ENCODE measurements around the gene PLVAP.
A peak's percentile ranks its signal among the peaks of the same experiment; 100 is the strongest.
"Not testable (repeated sequence)": the region's sequence is repeated elsewhere in the genome, so short reads cannot be mapped to it uniquely, and the experiment has no call there.

PLVAP gene

DNA sequence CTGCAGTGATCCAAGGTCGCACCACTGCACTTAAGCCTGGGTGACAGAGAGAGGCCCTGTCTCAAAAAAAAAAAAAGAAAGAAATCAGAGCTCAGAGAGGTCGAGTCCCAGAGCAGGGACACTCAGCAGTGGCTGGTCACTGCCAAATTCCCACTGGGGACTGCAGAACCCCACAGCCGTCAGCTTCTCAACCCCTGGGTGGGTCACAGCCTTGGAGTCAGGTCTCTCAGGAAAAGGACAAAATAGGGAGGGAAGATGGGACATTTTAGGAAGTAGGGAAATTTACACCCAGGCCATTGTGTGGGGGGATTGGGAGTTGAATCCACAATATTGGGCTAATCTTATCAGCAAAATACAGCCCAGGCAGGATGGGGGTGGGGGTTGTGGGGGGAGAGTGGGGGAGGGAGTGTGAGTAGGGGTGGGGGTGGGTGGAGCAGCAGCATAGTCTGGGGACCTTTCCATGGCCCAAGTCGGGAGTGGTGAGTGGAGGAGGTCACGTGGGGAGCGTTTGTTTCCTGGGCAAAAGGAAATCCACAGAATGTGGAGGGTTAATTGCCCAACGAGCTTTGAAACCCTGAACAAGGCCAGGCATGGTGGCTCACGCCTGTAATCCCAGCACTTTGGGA lies 21.9 kb upstream of the PLVAP start:
- DNase-seq = no peak

DNA sequence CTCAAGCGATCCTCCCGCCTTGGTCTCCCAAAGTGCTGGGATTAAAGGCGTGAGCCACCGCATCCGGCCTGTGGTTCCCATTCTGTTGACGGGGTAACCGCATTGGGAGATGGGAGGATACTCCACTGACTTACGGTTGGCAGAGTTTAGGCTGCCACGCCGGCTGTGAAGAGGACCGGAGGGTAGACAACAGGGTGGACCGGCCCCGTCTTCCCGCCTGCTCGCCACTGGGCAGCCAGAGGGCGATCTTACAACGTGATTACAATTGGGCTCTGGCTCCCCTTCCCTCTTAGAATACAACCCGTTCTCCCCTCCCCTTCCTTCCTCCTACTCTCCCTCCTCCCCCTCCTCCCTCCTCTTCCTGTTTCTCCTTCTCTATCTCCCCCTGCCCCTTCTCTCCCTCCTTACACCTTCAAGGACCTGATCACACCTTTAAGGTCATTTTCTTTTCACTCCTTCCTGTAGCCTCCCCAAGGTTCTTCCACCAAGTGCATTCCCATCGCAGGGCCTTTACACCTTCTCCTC lies 17.8 kb upstream of the PLVAP start:
- no peak for DNase-seq

DNA sequence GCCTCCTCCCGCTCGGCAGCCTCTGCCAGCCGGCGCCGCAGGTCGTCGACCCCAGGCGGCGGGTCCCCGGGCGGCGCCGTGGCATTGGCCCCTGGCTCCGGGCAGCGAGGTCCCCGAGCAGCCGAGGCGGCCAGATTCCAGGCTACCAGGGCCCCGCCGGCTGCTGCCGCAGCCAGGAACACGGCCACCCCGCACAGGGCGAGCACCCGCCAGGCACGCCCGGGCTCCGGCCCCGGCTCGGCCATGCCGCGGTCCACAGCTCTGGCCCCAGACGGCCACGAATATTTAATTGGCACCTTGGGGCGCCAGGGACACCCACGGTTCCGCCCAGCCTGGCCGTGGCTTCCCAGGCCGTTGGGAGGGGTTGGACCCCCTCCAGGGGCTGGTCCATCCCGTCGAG lies 16.8 kb upstream of the PLVAP start, which contains the start of gene CCDC194:
Gene CCDC194, minus strand, starts transcription at position 283 of the 400 bp plus-strand sequence. Its CDS starts 38 bp downstream, at position 245.
- DNase-seq = no peak

DNA sequence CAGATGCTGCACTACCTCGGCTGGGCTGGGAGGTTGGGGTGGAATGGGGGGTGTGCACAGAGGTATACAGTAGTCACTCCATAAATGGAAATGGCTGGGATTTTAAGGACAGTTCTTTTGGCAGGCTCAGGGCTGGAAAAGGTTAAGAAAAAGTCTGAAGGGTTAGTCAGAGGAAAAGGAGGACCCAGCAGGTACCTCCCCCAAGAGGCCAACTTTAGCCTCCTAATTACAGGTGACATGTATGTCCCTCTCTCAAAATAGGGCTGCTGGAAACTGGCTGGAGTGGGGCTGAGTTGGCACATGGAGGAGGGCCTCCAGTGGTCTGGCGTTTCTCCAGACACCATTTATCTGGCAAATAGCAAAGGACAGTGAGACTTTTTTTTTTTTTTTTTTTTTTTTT lies 15.9 kb upstream of the PLVAP start:
- DNase-seq = no peak

DNA sequence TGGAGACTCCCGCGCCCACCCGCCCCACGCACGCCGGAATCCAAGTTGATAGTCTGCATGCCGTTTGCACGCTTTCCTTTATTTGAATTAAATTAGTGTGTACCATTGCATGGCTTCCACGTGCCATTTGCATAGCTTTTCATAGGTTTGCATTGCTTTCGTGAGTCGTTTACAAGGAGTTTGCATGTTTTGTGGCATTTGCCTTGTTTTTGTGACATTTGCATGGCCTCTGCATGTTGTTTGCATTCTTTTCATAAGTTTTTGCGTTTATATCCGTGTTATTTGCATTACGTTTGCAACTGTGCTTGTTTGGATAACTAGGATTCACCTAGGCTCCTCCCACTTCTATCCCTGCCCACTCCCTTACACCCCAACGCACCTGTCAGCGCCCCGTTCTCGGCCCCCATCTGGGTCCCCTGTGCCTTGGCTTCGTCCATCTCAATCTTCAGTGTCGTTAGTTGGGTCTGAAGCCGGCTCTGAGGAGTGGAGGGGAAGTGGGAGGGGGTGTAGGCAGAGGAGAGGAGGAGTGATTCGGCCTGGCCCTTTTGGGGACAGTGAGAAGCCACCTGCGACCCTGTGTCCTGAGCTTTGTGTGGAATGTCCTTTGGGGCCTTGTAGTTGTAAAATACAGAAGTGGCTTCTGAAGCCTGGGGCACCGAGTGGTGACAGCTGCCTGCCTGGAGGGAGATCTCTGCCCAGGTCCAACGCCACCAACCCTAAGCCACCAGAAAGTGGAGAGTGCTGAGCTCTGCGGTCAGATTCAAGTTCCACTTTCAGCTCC lies 14.4 kb upstream of the PLVAP start:
- DNase-seq = no peak

DNA sequence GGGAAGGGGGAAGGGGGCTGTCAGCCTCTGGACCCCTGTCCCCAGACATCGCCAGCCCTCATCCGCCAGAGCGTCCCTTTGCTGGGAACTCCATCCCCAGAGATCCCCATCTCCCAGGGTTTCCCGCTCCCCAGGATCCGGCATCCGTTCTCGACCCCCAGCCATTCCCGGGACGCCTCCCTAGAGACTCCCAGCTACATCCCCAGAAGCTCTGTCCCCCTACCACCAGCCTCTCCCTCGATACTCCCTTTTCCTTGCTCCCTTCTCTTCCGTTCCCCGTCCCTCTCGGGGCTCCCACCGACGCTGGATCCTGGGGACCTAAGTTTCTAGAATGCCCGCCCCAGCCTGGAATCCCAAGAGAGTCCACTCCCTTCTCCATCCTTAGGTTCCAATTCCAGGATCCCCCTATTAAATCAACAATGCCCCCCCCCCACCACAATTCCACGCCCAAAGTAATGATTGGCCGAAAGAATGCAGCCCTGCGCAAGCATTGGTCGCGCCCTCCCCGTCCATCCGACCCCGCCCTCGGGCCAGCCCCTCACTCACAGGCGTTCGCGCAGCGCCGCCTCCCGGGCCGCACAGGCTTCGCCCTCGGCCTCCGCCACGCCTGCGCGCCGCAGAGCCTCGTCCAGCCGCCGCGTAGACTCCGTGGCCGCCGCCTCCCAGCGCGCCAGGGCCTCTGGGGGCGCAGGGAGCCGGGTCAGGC lies 13.7 kb upstream of the PLVAP start:
- peak; percentile 87 for DNase-seq

DNA sequence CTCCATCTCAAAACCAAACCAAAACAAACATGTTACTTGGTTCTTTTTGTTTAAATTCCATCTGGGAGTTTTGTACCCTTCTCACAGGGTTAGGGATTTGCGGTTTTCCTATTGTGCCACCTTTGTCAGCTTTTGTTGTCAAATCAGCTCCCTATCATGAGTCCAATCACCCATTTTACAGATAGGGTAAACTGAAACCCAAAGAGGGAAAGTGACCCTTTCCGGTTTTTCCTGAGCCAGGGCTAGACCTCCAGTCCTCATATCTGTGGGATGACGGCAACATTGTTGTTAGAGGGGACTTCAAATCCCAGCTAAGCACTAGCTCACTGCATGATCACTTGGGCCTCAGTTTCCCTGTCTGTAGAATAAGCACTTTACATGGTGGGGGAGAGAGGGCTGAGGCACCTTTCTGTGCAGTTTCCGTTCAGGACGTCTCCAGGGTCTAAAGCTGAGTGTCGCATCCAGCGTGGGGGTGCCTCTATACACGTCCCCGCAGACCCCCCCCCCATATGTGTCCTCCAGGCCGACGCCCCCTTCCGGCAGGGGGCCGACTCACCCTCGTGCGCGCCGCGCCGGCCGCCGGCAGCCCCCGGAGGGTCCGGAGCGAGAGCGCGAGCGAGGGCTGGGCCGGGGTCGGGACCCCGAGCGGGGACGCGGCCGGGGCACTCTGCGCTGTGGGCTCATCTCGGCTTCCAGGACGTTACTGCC lies 13.0 kb upstream of the PLVAP start:
- DNase-seq = no peak

DNA sequence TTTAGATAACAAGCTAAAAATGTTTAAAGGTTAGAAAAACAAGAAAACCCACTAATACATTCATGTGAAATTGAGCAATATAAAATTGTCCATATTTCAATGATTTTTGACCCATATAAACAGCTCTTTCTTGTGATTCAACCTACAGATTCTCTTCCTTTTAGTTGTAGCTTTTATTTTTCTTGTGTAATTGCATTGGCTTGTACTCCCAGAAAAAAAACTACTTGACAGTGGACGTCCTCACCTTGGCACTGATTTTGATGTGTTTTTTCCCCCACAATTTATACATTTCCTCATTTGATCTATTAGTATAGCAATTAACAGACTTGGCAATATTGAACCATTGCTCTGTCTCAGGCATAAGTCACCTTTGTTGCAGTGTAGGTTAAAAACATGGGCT lies 12.1 kb upstream of the PLVAP start:
- no peak for DNase-seq

DNA sequence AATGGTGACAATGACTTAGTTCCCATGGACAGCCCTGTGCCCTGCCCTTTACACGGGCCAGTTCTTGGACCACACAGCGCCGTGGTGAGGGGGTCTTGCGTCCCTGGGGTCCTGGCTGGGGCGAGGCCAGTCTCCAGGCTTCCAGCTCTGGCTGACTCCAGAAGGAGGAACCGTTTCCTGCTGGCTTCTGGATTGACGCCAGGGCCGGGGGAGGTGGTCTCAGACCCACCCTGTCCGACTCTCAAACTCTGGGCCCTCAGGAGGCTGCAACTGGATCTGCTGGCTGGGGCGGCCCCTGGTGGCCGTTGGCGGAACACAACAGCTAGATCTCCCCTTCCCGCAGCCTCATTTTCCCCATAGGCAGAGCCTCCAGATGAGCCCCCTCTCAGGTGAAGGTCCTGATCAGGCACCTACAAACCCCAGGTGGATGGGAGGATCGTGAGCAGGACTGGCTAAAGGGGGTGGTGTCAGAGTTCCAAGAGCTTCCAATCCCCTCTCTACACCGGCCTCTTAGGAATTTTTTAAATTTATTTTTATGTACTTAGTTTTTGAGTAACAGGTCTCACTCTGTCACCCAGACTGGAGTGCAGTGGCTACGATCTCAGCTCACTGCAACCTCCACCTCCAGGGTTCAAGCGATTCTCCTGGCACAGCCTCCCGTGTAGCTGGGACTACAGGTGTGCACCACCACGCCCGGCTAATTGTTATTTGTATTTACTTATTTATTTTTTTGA lies 8.9 kb upstream of the PLVAP start:
- DNase-seq = no peak

DNA sequence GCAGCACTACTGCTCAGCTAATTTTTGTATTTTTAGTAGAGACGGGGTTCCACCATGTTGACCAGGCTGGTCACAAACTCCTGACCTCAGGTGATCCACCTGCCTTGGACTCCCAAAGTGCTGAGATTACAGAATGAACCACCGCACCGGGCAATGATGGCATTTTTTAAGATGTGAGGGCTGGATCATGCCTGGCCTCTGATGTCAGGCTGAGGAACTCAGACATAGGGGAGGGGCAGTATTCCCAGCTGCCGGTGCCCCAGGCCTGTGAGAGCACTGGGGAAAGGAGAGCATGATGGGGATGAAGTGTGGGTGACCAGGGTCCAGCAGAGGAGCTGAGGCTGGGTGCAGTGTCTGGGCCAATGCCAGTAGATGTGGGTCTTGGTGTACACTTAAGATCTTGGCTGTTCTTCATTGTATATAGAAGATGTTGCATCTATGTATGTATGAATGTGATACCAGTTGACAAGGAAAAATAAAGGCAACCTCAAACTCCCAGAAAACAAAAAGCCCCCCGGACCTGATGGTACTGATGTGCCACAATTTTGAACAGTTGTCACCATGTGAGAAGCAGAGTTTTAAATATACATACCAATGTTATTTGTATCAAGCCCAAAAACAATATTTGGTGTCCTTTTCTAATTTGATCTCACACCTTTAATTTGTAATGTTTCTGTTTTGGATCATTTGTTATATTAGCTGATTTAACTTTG lies 3.4 kb upstream of the PLVAP start:
- no peak for DNase-seq

DNA sequence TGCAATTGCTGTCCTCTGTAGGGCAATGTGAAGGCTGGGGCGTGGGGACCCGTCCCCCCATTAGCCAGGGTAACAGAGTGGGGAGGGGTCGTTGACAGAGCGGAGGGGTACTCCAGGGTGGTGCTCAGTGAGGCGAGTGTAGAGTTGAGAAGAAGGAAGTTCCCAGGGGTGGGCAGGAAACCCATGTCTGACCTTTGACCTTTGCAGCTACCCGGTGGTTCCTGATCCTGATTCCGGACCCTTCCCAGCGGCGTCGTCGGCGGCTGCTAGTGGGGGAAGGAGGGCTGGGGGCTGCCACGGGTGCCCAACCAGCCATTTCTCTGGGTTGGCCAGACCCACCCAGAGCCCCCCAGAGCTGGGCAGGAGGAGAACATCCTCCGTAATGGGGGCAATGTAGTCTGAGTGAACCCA lies 2.1 kb upstream of the PLVAP start:
- no peak for DNase-seq

DNA sequence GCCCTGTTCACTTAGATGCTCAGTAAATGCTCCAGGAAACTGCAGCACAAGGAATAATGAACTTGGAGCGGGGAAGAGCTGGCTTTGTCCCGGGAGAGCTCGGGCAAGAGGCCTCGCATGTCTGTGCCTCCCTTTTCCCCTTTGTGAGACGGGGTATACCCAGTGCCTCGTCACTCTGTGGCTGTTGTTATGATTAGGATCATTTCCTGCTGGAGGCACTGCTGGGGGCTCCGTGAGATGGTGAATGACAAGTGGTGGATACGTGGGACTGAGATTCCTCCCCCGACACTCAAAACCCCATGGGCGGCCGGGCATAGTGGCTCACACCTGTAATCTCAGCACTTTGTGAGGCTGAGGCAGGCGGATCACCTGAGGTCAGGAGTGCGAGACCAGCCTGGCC lies 1.1 kb upstream of the PLVAP start:
- DNase-seq = no peak

DNA sequence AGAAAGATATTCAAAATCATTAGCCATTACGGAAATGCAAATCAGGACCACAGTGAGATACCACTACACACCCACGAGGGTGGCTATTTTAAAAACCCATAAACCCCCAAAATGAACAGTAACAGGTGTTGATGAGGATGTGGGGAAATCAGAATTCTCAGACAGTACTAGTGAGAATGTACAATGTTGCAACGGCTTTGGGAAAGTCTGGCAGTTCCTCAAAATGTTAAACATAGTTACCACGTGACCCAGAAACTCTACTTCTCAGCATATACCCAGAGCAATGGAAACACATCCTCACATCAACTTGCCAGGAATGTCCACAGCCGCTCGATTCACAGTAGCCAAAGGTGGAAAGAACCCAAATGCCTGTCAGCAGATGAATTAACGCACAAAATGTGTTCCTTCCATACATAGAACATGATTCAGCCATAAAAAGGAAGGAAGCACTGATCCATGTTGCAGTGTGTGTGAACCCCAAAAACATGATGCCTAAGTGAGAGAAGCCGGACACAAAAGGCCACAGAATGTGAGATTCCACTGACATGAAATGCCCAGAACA lies 7.0 kb downstream of the PLVAP start:
- no peak for DNase-seq

DNA sequence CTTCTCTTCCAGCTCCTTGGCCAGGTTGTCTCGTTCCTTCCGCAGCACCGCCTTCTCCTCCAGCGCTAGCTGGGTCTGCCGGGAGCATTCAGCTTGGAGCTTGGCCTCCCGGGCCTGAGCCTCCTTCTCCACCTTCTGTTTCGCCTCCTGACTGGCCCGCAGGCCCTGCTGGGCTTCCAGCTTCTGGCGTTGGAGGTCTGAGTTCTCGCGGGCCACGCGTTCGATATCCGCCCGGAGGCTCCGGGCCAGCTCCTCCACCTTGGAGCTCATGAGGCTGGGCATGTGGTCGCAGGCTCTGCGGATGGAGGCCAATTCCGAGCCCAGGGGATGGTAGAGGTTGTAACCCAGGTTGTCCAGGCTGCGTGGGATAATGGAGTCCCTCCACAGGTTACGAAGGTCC lies 11.8 kb downstream of the PLVAP start:
- no peak for DNase-seq

DNA sequence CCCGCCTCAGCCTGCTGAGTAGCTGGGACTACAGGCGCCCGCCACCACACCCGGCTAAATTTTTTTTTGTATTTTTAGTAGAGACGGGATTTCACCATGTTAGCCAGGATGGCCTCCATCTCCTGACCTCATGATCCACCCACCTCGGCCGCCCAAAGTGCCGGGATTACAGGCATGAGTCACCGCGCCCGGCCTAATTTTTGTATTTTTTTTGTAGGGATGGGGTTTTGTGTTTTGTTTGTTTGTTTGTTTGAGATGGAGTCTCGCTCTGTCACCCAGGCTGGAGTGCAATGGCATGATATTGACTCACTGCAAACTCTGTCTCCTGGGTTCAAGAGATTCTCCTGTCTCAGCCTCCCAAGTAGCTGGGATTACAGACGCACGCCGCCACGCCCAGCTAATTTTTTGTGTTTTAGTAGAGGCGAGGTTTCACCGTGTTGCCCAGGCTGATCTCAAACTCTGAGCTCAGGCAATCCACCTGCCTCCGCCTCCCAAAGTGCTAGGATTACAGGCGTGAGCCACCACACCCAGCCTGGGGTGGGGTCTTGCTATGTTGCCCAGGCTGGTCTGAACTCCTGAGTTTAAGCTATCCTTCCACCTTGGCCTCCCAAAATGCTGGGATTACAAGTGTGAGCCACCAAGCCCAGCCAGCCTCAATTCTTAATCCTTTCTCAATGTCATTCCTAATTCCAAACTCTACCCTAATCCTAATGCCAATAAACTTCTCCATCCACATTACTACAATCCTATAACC lies 13.1 kb downstream of the PLVAP start:
- not testable (repeated sequence) for DNase-seq

DNA sequence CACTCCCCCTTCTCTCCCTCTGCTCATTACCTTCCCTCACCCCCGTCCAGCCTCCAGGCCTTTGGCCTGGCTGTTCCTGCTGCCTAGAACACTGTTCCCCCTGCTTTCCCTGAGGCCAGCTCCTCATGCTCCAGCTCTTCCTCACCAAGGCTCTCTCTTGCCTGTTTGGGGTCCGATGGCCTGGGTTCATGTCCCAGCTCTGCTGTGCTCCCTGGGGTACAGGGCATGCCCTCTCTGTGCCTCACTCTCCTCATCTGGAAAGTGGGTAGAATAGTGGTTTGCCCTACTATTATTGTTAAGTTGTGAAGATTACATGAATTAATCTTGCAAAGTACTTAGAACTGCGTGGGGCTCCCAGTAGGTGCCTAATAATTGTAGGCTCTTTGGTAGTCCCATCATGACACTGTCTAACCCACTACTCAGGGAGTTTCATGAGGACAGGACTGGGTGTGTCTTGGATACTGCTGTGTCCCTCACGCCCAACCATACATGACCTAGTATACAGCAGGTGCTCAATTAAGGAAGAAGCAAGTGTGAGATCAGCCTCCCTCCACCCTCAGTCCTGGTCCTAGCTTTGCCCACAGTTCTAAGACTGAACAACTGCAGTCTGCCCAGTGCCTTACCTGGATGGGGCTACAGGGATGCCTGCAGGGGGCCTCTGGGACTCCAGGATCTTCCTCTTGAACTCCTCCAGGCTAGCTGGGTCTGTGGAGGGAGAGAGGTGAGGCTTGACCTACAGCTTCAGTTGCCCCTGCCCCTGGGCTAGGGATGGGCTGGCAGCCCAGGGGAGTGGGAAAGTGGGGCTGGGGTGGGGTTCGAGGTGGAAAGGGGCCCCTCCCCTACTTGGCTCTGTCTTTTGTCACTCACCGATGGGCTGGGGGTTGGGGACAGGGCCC lies 17.0 kb downstream of the PLVAP start:
- DNase-seq = no peak

DNA sequence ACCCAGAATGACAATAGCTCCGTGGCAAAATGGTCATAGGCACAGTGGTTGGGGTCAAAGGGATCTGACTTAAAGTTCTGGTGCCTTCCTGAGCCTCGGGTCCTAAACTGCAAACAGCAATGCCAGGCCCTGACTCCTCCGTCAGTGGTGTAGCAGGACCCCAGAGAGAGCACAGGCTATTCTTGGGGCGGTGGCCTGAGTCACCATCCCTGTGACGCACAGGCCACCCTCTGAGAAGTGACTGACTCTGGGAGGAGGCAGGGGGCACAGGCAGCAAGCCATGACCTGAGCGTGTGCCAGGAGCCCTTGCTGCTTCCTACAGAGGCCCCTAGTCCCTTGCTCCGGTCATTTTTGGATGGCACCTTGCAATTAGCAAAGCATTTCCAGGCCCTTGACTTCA lies 18.7 kb downstream of the PLVAP start:
- DNase-seq = no peak

DNA sequence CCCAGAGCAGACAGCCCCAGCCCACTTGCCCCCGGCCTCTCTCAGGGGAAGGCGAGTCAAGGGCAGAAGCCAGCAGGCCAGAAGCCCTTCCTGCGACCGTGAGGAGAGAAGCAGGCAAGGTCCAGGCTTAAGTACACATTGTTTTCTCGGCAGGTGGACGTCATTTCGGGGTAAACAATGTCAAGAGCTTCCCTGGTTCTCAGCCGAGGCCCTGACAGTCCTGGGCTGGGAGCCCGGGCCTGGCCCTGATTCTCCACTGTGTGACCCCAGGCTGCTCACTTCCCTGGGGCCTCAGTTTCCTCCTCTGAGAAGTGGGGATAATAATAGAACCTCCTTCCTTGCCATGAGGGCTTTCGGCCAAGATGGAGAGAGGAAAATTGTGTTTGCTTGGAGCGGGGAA lies 19.4 kb downstream of the PLVAP start:
- DNase-seq = no peak

DNA sequence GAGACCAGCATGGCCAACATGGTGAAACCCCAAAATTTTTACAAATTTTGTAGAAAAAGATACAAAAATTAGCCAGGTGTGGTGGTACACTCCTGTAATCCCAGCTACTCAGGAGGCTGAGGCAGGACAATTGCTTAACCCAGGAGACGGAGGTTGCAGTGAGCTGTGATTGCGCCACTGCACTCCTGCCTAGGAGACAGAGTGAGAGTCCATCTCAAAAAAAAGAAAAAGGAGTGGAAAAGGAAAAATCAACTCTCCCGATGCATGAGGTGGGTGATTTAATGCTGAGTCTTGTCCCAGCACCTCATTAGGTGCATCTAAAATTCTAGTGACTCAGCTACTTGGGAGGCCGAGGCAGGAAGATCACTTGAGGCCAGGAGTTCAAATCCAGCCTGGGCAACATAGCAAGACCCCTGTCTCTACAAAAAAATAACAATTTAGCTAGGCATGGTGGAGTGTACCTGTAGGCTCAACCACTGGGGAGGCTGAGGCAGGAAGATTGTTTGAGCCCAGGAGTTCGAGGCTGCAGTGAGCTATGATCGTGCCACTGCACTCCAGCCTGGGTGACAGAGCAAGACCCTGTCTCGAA lies 20.0 kb downstream of the PLVAP start:
- DNase-seq = no peak
